SK-N-MC (cell line): ENCODE measurements around the gene COG6.
A peak's percentile ranks its signal among the peaks of the same experiment; 100 is the strongest.

ENCODE experiments used
- DNase-seq: peaks from one replicate; pipeline ENCODE4 v3.0.0-alpha.2; 2011; ENCODE audit warnings: low read depth, low spot score
- H3K27ac ChIP-seq: fragments of 200-600 bp; sonication (generic); 2 replicates; pipeline ENCODE4 v1.5.1; 2016; ENCODE audit warnings: mixed run types
- H3K36me3 ChIP-seq: fragments of 200-600 bp; sonication (generic); 2 replicates; pipeline ENCODE4 v1.6.1; 2017; ENCODE audit warnings: antibody characterized with exemption, low read length, mixed read lengths; ENCODE audit not compliant: insufficient read depth
- H3K4me3 ChIP-seq: fragments of 200-600 bp; sonication (generic); 2 replicates; pipeline ENCODE4 v1.5.1; 2016
- H3K9ac ChIP-seq: fragments of 200-600 bp; sonication (generic); 2 replicates; pipeline ENCODE4 v1.8.0; 2017; ENCODE audit warnings: mixed run types, mixed read lengths; ENCODE audit not compliant: insufficient read length
- H3K9me3 ChIP-seq: fragments of 200-600 bp; sonication (generic); 2 replicates; pipeline ENCODE4 v1.6.1; 2017; ENCODE audit warnings: low read depth, mild to moderate bottlenecking, antibody characterized with exemption, low read length, moderate library complexity, mixed read lengths
- EZH2 ChIP-seq: fragments of 200-600 bp; sonication (generic); IDR thresholded peaks from one replicate; pipeline ENCODE4 v1.6.1; 2017; ENCODE audit warnings: antibody characterized with exemption
- FOXP2 ChIP-seq: optimal IDR thresholded peaks from 2 replicates; pipeline ENCODE3; 2011; ENCODE audit warnings: mild to moderate bottlenecking, moderate library complexity; ENCODE audit not compliant: insufficient read depth; ENCODE audit errors: extremely low read length, control extremely low read depth
- POLR2AphosphoS5 ChIP-seq: IDR thresholded peaks from 2 replicates; pipeline ENCODE4 v1.6.1; 2012; ENCODE audit warnings: mild to moderate bottlenecking, low read depth, low read length, borderline replicate concordance

COG6 gene

DNA sequence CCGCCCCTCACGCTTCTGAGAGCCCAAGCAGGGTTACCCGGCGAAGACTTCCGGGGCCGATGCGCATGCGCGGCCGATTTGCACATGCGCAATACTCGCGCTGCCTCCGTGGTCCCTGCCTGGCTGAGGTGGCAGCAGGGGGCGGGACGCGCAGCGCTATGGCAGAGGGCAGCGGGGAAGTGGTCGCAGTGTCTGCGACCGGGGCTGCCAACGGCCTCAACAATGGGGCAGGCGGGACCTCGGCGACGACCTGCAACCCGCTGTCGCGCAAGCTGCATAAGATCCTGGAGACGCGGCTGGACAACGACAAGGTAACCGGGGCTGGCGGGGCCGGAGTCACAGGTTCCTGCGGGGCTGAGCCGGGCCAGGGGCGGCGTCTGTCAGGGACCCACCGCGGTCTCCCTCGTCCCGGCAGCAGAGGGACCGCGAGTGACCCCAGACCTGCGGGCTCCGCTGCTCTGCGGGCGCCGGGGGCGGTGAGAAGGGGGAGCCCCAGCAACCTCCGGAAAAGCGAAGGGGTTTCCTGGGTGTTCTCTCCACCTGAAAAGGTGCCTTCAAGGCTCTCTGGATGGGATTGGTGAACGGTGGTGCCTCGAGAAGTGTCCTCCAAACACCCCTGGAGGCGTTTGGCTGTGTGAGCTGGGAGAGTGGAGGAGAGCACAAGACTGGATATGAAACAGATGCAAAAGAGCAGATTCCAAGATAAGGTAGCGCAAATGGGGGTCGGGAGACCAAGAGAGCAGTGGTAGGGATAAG, at the start of gene COG6:
Gene COG6, plus strand, starts transcription at position 94 of the 756 bp plus-strand sequence. Its CDS starts 65 bp downstream, at position 159.
- no peaks in the 10 kb centered on the region for H3K9me3 ChIP-seq
- TF ChIP-seq EZH2 (no peak), POLR2AphosphoS5 (peak; percentile 57; the same call in 1 of the 2 replicates)
- peak; percentile 39 for DNase-seq
- H3K36me3 ChIP-seq = peaks cover 12% of the 10 kb centered on the region
- peak within 1 kb of the TSS; percentile 85 for H3K9ac ChIP-seq
- H3K4me3 ChIP-seq = peak within 1 kb of the TSS; percentile 82
- no peak within 1 kb of the TSS for H3K27ac ChIP-seq

DNA sequence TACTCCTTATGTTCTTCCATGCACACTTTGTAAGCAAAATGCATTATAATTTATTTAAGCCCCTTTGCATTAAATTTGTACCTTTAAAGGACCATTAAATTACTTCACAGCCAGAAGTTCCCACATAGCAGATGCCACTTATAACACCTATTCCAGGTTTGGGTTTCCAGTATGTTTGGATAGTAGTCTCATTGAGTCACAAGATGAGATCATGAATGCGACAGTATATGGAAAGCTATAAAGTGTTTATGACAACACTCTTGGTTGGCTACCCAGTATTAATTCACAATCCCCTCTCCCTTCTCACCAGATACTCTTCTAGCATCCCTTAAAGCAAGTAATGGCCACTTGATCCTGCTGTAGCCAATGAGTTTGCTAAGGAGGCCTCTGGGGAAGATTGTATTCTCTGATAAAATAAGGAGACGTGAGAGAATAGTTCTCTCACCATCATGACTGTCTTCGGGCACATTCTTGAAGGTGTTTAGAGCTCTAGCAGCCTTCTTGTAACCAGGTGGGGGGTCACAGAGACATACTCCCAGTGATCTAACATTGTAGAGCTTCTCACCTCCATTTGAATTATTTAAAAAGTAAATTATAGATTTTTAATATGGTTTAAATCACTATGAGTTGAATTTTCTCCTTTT, 49.7 kb upstream of the COG6 start:
- Histone ChIP-seq H3K27ac (no peak overlapping the region), H3K36me3 (peaks cover 3% of the 10 kb centered on the region; the same call in 1 of the 2 replicates), H3K4me3 (no peak overlapping the region), H3K9ac (no peak overlapping the region), H3K9me3 (no peaks in the 10 kb centered on the region)
- TF ChIP-seq POLR2AphosphoS5 (no peak), FOXP2 (no peak), EZH2 (no peak)
- no peak for DNase-seq

DNA sequence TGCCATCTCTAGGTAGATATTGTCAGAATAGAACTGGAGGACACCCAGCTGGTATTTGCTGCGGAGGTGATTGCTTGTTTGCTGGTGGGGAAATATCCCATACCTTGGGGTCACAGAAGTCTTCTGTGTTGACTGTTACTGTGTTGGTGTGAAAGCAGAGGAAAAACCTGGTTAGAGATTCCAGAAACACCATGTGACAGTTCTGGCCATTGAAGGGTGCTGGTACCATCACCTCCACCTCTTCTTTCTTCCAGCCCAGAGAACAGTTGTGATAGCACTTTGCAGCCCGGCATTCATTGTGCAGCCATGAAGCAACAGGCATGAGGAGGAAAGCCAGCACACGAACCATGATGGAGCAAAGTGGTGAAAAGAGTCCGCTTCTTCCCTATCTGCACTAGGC, 47.6 kb upstream of the COG6 start:
- H3K36me3 ChIP-seq = no peaks in the 10 kb centered on the region
- no peaks in the 10 kb centered on the region for H3K9me3 ChIP-seq
- no peak overlapping the region for H3K4me3 ChIP-seq
- H3K27ac ChIP-seq = no peak overlapping the region
- TF ChIP-seq EZH2 = no peak
- no peak for TF ChIP-seq FOXP2
- no peak for TF ChIP-seq POLR2AphosphoS5
- H3K9ac ChIP-seq = no peak overlapping the region
- DNase-seq = no peak

DNA sequence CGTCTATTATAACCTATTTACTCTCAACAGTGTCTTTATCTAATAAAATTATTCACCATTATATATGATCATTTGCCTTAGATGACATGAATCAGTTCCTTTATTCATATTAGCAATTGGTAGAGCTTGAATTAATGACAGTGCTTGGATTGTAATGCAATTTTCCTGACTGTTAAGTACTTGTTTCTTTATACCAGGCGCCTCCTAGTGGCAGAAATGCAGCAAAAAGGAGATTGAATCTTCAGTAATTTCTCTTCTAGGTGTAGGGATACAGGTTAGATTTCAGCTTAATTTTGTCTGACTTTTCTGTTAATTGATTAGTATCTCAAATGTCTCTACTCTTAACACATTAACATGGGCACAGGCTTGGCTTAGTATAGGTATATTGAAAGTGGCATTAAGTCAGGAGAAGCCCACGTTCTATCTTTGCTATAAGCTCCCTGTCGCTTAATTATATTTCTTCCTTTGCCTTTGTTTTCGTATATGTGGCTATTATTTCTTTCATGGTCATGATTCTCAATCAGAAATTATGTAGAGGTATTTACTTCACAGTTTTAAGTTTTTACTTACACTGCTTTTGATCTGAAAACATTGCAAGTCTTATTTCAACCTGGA, 43.3 kb upstream of the COG6 start:
- Histone ChIP-seq H3K27ac (peak overlapping the region; percentile 73), H3K9me3 (no peaks in the 10 kb centered on the region), H3K36me3 (no peaks in the 10 kb centered on the region), H3K9ac (peak overlapping the region; percentile 24), H3K4me3 (no peak overlapping the region)
- TF ChIP-seq EZH2 = no peak
- no peak for TF ChIP-seq POLR2AphosphoS5
- no peak for TF ChIP-seq FOXP2
- DNase-seq = peak; percentile 93

DNA sequence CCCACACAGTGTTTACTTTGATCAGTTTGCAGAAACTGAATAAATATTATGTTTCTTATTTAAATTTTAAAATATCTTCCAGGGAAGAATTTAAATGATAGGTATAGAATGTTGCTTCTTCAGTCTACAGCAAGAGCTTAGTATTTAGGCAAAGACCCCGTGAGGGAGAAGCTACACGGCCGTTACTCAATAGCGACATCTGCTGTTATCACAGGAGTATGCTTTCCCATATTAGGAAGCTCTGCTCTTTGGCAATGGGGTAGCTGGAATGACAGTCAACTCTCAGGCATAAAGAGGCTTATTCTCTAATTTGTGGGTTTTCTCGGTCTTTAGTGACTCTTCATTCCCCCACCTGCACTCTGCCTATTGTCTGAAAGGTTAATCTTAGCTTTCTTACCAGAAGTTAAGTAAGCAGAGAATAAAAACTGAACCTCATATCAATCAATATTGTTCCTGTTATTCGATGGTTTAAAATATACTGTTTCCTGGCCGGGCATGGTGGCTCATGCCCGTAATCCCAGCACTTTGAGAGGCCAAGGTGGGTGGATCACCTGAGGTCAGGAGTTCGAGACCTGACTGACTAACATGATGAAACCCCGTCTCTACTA, 39.3 kb upstream of the COG6 start:
- peak; percentile 91 for DNase-seq
- no peak overlapping the region; the same call in 1 of the 2 replicates for H3K4me3 ChIP-seq
- peak overlapping the region; percentile 34 for H3K9ac ChIP-seq
- no peaks in the 10 kb centered on the region for H3K9me3 ChIP-seq
- H3K27ac ChIP-seq = peak overlapping the region; percentile 42; the same call in 1 of the 2 replicates
- TF ChIP-seq EZH2 (no peak), FOXP2 (no peak), POLR2AphosphoS5 (no peak)
- no peaks in the 10 kb centered on the region for H3K36me3 ChIP-seq

DNA sequence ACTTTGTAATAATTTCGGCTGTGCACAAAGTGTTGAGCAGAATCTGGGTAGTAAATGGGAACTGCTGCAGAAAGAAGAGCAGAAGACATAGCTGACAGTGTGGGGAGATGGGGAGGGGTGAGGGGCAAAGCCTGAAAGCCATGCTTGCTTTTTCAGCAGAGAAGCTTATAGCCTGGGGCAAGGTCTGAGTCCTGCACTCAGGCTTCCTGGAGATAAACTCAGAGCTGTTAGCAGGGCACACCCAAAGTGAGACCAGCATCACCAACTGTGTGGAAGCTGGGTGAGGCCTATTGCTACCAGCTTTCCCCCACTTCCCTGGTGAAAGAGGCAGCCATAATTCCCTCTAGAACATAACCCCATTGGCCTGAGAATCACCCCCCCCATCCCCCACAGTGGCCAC, 36.9 kb upstream of the COG6 start:
- H3K9me3 ChIP-seq = no peaks in the 10 kb centered on the region
- no peaks in the 10 kb centered on the region for H3K36me3 ChIP-seq
- no peak overlapping the region for H3K9ac ChIP-seq
- TF ChIP-seq EZH2 (no peak), FOXP2 (no peak), POLR2AphosphoS5 (no peak)
- H3K27ac ChIP-seq = peak overlapping the region; percentile 65; the same call in 1 of the 2 replicates
- DNase-seq = no peak
- H3K4me3 ChIP-seq = no peak overlapping the region

DNA sequence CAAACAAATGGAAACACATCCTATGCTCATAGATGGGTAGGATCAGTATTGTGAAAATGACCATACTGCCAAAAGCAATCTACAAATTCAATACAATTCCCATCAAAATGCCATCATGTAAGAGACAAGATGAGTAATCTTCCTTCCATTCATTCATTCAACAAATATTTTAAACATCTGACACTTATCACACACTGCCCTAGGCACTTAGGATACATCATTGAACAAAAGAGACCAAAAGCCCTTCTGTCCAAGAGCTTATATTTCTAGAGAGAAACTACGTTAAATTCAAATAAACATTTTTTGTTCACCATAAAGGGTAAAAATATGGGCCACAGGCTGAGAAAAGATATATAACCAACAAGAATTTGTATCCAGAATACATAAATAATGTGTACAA, 32.0 kb upstream of the COG6 start:
- no peak overlapping the region for H3K9ac ChIP-seq
- TF ChIP-seq POLR2AphosphoS5 (no peak), FOXP2 (no peak), EZH2 (no peak)
- no peak for DNase-seq
- H3K4me3 ChIP-seq = no peak overlapping the region
- no peak overlapping the region for H3K27ac ChIP-seq
- H3K36me3 ChIP-seq = no peaks in the 10 kb centered on the region
- H3K9me3 ChIP-seq = no peaks in the 10 kb centered on the region

DNA sequence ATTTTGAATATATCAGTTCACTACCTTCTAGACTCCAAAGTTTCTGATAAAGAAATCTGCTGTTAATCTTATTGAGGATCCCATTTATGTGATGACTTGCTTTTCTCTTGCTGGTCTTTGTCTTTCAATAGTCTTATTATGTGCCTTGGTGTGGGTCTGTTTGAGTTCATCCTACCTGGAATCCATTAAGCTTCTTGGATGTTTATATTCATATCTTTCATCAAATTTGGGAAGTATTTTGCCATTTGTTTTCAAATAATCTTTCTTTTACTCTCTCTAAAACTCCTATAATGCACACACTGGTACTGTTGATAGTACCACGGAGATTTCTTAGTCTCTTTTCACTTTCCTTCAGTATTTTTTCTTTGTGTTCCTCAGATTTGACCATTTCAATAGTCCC, 24.2 kb upstream of the COG6 start:
- no peak overlapping the region for H3K4me3 ChIP-seq
- no peak overlapping the region for H3K27ac ChIP-seq
- peaks cover 12% of the 10 kb centered on the region; the same call in 1 of the 2 replicates for H3K9me3 ChIP-seq
- H3K36me3 ChIP-seq = no peaks in the 10 kb centered on the region
- no peak overlapping the region for H3K9ac ChIP-seq
- TF ChIP-seq EZH2 (no peak), POLR2AphosphoS5 (no peak), FOXP2 (no peak)
- DNase-seq = no peak
